Thyroid gland (tissue), 4 donors: Measurements from ENCODE around the gene SEMA4D.

Experiments used
- CTCF ChIP-seq, 6 experiments: fragments of 200-600 bp in 3 of 6; fragments of 450-650 bp in 3 of 6; sonication (generic) in 3 of 6; IDR thresholded peaks; one replicate each; pipeline ENCODE4 v1.5.1; 2016 to 2019; ENCODE audit warnings: antibody characterized with exemption in 6 of 6, mild to moderate bottlenecking in 2 of 6, inconsistent platforms in 1 of 6, moderate library complexity in 1 of 6
- POLR2A ChIP-seq, 2 donors: fragments of 450-650 bp; IDR thresholded peaks; one replicate each; pipeline ENCODE4 v1.6.1; 2017; ENCODE audit warnings: antibody characterized with exemption in 2 of 2, mild to moderate bottlenecking in 2 of 2, moderate library complexity in 1 of 2

GRCh38 chr9:89359751-89360261, 138.1 kb downstream of the SEMA4D start:
- TF ChIP-seq POLR2A (IDR thresholded peaks at IDR 0.05) (no peak), CTCF (IDR thresholded peaks at IDR 0.05) (no peak)
